HL-60/S4 treated with retinoic acid at 250 ng/mL for 4 days and 3 days (cell line): ENCODE measurements around the gene MTA3.
"Not testable (repeated sequence)": the region's sequence is repeated elsewhere in the genome, so short reads cannot be mapped to it uniquely, and the experiment has no call there.

ENCODE experiments used
- in situ Hi-C: fragments of 300-500 bp; cut with MboI; formaldehyde crosslinking; loops from 2 replicates; pipeline ENCODE4 v1.7.0; 2022; ENCODE audit warnings: low sequenced_read_pairs

The MTA3 gene

GRCh38 chr2:42724886-42725285, 156.5 kb downstream of the MTA3 start:
- in situ Hi-C loops: no loop called here

GRCh38 chr2:42725657-42726056, 157.2 kb downstream of the MTA3 start:
- in situ Hi-C loops: no loop called here

- in situ Hi-C loops: no loop called here
Measured at GRCh38 chr2:42726680-42727079, 158.2 kb downstream of the MTA3 start.

DNA sequence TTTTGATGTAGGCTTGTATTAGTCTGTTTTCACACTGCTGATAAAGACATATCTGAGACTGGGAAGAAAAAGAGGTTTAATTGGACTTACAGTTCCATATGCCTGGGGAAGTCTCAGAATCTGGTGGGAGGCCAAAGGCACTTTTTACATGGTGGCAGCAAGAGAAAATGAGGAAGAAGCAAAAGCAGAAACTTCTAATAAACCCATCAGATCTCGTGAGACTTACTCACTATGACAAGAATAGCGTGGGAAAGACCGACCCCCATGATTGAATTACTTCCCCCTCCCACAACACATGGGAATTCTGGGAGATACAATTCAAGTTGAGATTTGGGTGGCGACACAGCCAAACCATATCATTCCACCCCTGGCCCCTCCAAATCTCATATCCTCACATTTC, 162.9 kb downstream of the MTA3 start:
- in situ Hi-C loops: not testable (repeated sequence)

DNA sequence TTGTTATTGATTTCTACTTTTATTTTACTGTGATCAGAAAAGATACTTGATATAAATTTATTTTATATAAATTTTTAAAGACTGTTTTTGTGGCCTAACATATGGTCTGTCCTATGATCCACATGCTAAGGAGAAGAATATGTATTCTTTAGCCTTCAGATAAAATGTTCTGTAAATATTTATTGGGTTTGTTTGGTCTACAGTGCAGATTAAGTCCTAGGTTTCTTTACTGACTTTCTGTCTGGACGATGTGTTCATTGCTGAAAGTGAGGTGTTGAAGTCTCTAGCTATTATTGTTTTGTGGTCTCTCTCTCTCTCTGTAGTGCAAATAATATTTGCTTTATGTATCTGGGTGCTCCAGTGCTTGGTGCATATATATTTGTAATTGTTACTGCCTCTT, 165.4 kb downstream of the MTA3 start:
- in situ Hi-C loops: no loop called here

GRCh38 chr2:42736598-42737322, 168.3 kb downstream of the MTA3 start:
- in situ Hi-C loops: no loop called here

GRCh38 chr2:42741140-42741539, 172.7 kb downstream of the MTA3 start:
- in situ Hi-C loops: no loop called here

GRCh38 chr2:42742740-42743658, 174.6 kb downstream of the MTA3 start:
- in situ Hi-C loops: no loop called here

- in situ Hi-C loops: no loop called here
Measured at GRCh38 chr2:42743659-42743990, 175.2 kb downstream of the MTA3 start.

DNA sequence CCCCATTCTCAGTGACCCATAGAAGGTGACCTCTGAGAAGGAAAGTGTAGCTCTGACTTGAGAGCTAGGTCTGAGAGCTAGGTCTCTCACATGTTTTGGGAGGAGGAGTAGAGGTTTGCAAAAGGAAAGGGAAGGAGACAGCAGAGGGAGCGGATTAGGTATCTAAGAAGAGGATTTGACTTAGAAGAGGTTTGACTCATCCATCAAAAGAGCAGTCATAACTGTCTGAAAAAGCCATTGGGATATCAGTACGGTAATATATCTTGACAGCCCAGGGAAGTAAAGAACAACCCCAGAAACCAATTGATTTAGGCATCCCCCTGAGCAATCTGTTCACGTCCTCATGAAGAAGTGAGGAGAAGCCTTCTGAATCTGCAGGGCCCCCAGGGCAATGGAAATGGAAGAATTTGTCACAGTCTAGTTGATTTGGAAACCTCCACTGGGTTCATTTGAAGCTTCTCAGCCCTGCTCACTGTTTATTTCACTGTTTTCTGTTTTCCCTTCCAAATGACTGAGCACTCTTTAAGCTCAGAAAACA, 176.2 kb downstream of the MTA3 start:
- in situ Hi-C loops: no loop called here

DNA sequence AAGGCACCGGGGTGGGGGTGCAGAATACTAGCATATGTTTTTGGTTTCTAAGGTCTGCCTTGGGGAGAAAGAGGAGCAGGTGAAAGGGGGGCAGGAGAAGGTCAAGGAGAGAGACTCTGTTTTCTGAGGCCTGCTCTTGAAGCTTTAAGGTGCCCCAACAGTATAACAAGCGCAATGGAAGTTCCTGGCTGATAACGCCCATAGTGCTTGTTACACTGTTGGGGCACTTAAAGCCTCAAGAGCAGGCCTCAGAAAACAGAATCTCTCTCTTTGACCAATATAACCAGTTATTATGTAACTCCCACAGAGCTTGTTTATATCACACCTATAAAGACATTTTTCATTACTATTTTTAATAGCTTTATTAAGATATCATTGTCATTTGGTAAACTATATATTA, 179.0 kb downstream of the MTA3 start:
- in situ Hi-C loops: no loop called here

DNA sequence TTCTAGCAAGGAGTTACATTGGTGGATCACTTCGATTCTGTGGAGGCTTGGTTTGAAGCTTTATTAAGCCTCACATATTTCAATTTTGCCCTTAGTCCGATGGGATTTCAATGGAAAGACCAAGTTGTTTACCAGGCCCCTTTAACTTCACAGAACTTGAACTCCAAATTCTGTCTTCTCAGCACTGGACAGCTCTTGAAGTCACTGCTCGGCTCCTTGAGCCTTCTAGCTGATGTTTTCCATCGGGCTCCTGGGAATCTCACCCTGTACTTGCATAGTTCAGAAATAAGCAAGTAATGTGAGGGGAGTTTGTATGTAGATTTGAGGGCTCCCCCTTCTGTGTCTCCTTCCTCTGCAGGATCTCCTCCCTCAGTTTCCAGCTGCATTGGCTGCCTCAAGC, 180.4 kb downstream of the MTA3 start:
- in situ Hi-C loops: no loop called here

DNA sequence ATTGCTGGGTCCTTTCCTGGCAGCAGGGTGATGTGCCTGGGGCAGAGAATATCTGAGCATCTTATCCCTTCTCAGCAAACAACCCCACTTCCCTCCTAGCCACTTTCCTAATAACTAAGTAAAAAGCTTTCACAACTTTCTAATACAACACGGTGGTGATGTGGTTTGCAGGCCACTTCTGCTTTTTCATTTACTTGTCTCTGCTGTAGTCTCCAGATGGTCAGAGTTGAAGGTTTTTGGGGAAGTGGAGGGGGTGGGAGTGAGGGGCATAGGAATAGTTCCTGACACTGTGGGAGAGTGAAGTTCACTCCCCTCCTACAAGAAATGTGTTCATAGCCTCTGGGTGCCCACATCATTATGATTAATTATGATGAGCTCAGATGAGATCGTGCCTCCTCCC, 183.9 kb downstream of the MTA3 start:
- in situ Hi-C loops: no loop called here

DNA sequence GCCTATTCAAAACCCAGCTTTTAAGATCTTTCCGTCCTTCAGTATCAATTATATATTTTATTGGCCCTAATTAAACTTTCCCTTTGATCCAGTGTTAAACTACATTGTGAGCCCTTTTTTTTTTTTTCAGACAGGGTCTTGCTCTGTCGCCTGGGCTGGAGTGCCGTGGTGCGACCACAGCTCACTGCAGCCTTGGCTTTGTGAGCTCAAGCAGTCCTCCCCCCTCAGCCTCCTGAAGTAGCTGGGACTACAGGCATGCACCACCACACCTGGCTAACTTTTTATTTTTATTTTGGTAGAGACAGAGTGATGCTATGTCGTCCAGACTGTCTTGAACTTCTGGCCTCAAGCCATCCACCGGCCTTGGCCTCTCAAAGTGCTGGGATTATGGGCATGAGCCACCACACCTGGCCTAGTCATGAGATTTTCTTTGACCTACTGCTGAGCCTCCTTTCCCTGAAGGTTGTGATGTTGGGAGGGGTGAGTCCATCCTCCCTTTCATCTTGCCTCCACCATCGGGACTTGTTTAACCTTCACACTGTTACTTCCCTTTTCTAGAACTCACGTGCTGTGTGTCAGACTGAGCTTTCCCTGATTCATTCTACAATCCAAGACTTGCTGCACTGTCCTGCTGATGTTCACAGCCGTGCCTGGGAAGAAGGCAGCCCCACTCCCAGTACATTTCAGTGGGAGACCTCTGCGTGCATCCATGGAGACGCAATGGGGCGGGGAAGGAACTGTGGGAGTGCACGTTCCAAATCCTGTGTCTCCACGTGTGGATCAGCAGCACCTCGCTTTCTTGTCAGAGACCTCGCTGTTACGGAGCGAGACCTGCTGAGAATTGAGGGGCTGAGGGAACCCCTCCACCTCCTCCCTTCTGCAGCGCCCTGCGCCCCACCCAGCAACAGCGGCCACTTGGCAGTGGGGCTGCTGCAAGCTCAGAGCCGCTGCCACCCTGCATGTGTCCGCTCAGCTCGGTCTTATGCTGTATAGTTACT, 184.7 kb downstream of the MTA3 start:
- in situ Hi-C loops: no loop called here

- in situ Hi-C loops: no loop called here
Measured at GRCh38 chr2:42754021-42754775, 185.8 kb downstream of the MTA3 start.

DNA sequence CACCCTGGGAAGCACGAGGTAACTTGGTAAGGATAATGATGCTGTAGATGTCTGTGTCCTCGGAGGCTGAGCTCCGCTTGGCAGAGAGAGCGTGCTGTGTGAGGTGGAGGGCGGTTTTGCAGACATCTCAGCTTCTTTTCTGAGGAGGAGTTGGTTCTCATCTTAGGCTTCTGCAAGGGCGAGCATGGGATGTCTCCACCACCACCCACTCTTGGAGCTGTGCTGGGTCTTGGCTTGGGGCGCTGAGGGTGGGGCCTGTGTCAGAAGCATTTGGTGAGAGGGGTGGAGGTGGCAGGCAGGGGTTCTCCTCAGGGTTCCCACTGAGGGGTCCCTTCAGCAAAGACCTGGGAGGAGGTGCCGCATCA, 186.3 kb downstream of the MTA3 start:
- in situ Hi-C loops: no loop called here

GRCh38 chr2:42755191-42755880, 186.9 kb downstream of the MTA3 start:
- in situ Hi-C loops: no loop called here

DNA sequence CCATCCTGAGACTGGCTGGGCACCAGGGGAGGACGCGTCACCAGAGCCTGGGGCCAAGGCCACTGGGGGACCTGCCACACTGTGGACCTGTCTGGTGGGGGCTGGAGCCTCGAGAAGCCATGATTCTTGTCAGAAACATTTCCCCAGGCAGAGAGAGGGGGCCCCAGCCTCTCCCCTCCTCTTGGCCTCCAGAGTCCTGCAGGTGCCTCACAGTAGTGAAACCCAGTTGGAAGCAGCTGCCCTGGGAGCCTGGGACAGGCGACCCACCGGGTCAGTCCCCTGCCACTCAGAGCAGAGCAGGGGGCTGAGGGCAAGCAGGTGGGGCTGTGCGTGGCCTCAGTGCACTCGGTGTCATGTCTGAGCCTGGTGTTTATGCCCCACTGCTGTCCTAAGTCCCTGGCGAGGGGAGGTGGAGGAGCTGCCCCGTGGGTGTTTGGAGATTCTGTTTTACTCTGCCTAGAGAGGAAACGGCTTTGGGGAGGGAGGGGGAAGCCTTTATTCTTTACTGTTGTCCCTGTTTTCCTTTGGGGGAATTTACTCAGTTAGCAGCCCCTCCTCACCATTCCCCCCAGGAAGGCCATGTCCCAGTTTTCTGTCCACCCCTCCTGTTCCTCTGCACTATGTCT, 187.8 kb downstream of the MTA3 start:
- in situ Hi-C loops: no loop called here

GRCh38 chr2:42756966-42757513, 188.6 kb downstream of the MTA3 start:
- in situ Hi-C loops: no loop called here
